Ovary (tissue), 9 donors: ENCODE measurements around the gene CCN2. TPM values are rescaled to one million over a fixed set of nuclear protein-coding genes. Genes with fewer than 3 reads are reported as not detected.

ENCODE experiments used
- DNase-seq, 5 donors: peaks; one replicate each; pipeline ENCODE4 v3.0.0-alpha.2; 2019 to 2020
- H3K27ac ChIP-seq, 2 donors: fragments of 200-600 bp; one replicate each; pipeline versions ENCODE4 v1.5.1 to v1.8.0; 2019 to 2022
- H3K27me3 ChIP-seq: fragments of 200-600 bp; one replicate; pipeline ENCODE4 v1.8.0; 2022
- H3K36me3 ChIP-seq: fragments of 200-600 bp; sonication (generic); one replicate; pipeline ENCODE4 v1.5.1; 2019
- H3K4me1 ChIP-seq: one replicate; pipeline ENCODE4 v1.8.1; 2013; ENCODE audit warnings: mild to moderate bottlenecking, moderate library complexity; ENCODE audit not compliant: insufficient read depth
- H3K4me3 ChIP-seq: fragments of 200-600 bp; sonication (generic); one replicate; pipeline ENCODE4 v1.5.1; 2017
- H3K9me3 ChIP-seq, 2 donors: fragments of 200-600 bp in 1 of 2; sonication (generic) in 1 of 2; one replicate each; pipeline versions ENCODE4 v1.5.1 to v1.8.1; 2013 to 2019; ENCODE audit warnings: mild to moderate bottlenecking in 1 of 2, moderate library complexity in 1 of 2
- EP300 ChIP-seq: sonication (generic); formaldehyde crosslinking; IDR thresholded peaks from one replicate; pipeline ENCODE4 v1.6.1; 2017; ENCODE audit warnings: antibody characterized with exemption
- POLR2A ChIP-seq: fragments of 450-650 bp; IDR thresholded peaks from one replicate; pipeline ENCODE4 v1.6.1; 2017; ENCODE audit warnings: antibody characterized with exemption, mild to moderate bottlenecking, moderate library complexity
- WGBS, 3 donors: extraction: QIAGEN DNeasy Blood & Tissue Kit in 1 of 3; methylation state at CpG; one replicate each; pipeline versions ENCODE4 v1.1.5 to v1.1.7; 2013 to 2017; 5-methylcytosine and 5-hydroxymethylcytosine counted together
- intact Hi-C, 4 donors: fragments of 100-400 bp; cut with DNase I; formaldehyde crosslinking; loops; one replicate each; pipeline versions ENCODE4 v1.11.0 to v1.15.1; 2022 to 2023
- polyA plus RNA-seq, 2 donors: library from polyadenylated mRNA; stranded (reverse); fragments of 200-250 nt in 1 of 2; fragments of 350-450 nt in 1 of 2; fragmentation: Illumina TruSeq in 1 of 2; extraction: RNeasy Lipid Tissue Mini Kit (QIAGEN cat#74804) in 1 of 2; gene quantifications; one replicate each; pipeline ENCODE4 v1.2.3, GENCODE V29; 2013 to 2014
- total RNA-seq, 7 donors: library from RNA; depleted of rRNA in 2 of 7; stranded (reverse); fragments of >200 nt in 2 of 7; fragmentation: NEBNext Ultra II Directional in 3 of 7; extraction: Animal tissue kit (Norgen Biotek cat#: 25700) in 3 of 7; gene quantifications; one replicate each; pipeline versions ENCODE4 v1.1.0 to v1.2.4, GENCODE V29; 2016 to 2023
- TF ChIP-seq, protein P1 (sequence below), 3 donors: fragments of 450-650 bp in 2 of 3; fragments of 200-600 bp in 1 of 3; IDR thresholded peaks; one replicate each; pipeline versions ENCODE4 v1.5.1 to v1.8.0; 2016 to 2022; ENCODE audit warnings: antibody characterized with exemption in 3 of 3, mild to moderate bottlenecking in 1 of 3
- donor health status: DM: no; HTN: no; CAD: no; lungs with moderate emphysema.
- donor health status: DM: no; HTN: no; CAD: no.
- donor health status: Bipolar disorder and iron deficiency.
- donor health status: DM: yes; HTN: yes; CAD: no.
- donor health status: DM: no; HTN: no; CAD: no.
- donor health status: DM: yes; HTN: yes; CAD: no.

The CCN2 gene
- total and polyA plus RNA-seq, 9 donors, result 18.3 to 191 (median 65.9) TPM

DNA sequence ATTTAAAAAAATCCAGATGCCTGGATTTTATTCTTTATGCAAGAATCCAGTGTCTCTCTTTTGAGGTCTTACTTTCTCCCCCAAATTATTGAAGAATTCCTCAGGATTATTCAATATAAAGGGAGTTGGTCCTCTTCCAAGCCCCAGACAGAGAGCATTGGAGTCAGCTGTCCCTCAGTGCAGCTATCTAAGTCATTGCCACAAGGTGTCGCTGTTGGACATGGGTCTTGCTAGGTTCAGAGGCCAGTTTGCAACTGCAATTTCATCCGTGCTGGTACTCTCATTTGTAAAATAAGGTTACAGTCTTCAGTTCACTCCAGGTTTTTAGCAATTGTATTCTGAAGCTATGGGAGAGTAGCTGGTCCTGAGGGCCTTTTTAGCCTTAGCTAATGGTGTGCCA, 27.8 kb downstream of the CCN2 start:
- H3K4me1 ChIP-seq, result no peaks in the 10 kb centered on the region
- H3K36me3 ChIP-seq, result no peaks in the 10 kb centered on the region
- H3K27ac ChIP-seq, result no peak overlapping the region
- WGBS, 3 donors, result 9 to 13% (median 10%) methylated on average over 2 of the region's 2 CpGs
- peak; percentile 43 to 69 (median 45) for DNase-seq
- H3K4me3 ChIP-seq, result no peak overlapping the region
- intact Hi-C loops, result no loop called here
- no peaks in the 10 kb centered on the region for H3K9me3 ChIP-seq
- TF ChIP-seq POLR2A, result no peak
- no peak for TF ChIP-seq EP300
- TF ChIP-seq, protein P1, sequence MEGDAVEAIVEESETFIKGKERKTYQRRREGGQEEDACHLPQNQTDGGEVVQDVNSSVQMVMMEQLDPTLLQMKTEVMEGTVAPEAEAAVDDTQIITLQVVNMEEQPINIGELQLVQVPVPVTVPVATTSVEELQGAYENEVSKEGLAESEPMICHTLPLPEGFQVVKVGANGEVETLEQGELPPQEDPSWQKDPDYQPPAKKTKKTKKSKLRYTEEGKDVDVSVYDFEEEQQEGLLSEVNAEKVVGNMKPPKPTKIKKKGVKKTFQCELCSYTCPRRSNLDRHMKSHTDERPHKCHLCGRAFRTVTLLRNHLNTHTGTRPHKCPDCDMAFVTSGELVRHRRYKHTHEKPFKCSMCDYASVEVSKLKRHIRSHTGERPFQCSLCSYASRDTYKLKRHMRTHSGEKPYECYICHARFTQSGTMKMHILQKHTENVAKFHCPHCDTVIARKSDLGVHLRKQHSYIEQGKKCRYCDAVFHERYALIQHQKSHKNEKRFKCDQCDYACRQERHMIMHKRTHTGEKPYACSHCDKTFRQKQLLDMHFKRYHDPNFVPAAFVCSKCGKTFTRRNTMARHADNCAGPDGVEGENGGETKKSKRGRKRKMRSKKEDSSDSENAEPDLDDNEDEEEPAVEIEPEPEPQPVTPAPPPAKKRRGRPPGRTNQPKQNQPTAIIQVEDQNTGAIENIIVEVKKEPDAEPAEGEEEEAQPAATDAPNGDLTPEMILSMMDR (IDR thresholded peaks at IDR 0.05), result peak; percentile 31 to 55 (median 47)
- H3K27me3 ChIP-seq, result no peaks in the 10 kb centered on the region

DNA sequence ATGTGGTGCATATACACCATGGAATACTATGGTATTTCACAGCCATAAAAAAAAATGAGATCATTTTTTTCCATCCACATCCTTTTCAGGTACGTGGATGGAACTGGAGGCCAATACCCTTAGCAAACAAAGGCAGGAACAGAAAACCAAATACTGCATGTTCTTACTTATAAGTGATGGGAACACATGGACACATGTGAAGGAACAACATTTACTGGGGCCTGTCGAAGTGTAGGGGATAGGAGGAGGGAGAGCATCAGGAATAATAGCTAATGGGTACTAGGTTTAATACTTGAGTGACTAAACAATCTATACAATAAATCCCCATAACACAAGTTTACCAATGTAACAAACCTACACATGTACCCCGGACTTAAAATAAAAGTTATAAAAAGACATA, 30.5 kb downstream of the CCN2 start:
- 78 to 89% (median 85%) methylated on average over 3 of the region's 3 CpGs for WGBS, 3 donors
- TF ChIP-seq, protein P1 (IDR thresholded peaks at IDR 0.05), result no peak
- TF ChIP-seq EP300 (no peak), POLR2A (no peak)
- intact Hi-C loops, result no loop called here
- no peak for DNase-seq
- no peaks in the 10 kb centered on the region for H3K4me1 ChIP-seq
- no peaks in the 10 kb centered on the region for H3K27me3 ChIP-seq
- H3K36me3 ChIP-seq, result no peaks in the 10 kb centered on the region
- H3K4me3 ChIP-seq, result no peak overlapping the region
- H3K27ac ChIP-seq, result no peak overlapping the region
- no peaks in the 10 kb centered on the region for H3K9me3 ChIP-seq

DNA sequence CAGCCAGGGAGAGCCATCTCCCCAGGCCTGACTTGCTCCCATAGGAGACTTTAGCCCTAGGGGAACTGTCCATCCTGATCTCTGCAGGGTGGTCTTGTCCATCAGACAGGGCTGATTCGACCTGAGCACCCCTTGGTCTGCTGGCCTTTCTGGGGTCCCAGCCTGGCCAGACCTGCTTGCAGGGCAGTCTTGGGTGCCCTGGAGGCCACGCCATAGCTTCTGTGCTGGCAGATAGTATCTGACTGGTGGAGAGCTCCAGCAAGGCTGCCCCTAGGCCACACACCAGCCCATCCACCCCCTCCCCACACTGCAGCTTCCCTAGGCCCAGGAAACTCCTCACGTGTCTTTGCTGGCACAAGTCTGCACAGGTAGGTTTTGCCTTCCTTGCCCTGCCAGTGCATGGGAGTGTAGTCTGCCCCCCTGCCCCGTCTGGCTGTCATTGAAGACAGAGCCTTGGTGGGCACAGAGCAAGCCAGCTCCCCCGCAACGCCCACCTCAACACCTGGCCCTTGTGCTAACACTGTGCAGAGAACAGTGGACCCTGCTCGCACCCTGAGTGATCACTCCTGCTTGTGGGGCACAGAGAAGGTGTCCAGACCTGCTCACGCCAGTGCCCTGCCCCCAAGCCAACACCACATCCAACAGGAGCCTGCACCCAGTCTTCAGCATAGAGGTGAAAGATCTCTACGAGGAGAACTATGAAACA, 32.4 kb downstream of the CCN2 start:
- Histone ChIP-seq H3K36me3 (no peaks in the 10 kb centered on the region), H3K4me1 (no peaks in the 10 kb centered on the region), H3K9me3 (no peaks in the 10 kb centered on the region), H3K4me3 (no peak overlapping the region), H3K27me3 (no peaks in the 10 kb centered on the region), H3K27ac (no peak overlapping the region)
- TF ChIP-seq, protein P1 (IDR thresholded peaks at IDR 0.05), result no peak
- TF ChIP-seq EP300 (no peak), POLR2A (no peak)
- no peak for DNase-seq
- 90 to 93% (median 91%) methylated on average over 8 to 9 of the region's 9 CpGs for WGBS, 3 donors
- intact Hi-C loops, result loop anchor here in 2 of 4 donors (5.0 to 10.0 kb wide), 3 partner anchors 134 to 298 kb away; no protein-coding TSS in a partner anchor

DNA sequence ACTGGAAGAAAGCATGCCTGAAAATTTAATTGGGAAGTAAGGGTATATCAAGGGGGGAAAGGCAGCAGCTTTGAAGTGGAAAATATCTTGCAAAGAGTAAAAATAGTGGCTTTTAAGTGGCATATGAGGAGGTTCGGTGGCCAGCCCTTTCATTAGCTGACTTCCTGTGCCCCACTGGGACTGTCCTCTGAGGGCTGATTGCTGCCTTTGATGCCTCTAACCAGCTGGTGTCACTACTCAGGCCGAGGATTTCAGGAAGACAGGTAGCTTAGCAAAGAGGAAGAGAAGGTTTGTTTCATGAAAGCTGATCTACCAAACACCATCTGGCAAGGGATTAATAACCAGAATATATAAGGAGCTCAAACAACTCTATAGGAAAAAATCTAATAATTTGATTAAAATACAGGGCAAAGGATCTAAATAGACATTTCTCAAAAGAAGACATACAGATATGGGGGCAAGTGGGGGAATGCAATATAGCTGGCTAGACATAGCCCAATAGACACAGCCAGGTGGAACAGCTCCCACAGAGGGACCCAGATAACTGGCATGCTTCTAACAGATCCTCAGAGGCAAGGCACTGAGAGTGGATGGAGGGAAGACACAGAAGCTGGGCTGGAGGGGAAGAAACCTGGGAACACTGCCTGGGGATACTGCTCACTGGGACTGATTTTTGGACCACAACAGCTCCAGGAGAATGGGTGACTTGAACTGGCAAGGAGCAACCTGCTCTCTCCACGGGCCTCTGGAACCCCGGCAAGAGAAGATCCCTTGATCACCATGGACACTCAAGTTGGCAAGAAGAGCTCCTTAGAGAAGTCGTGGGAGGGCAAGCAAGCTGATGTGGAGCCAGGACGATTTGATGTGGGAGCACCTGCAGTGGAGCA, 33.2 kb downstream of the CCN2 start:
- Histone ChIP-seq H3K9me3 (no peaks in the 10 kb centered on the region), H3K4me1 (no peaks in the 10 kb centered on the region), H3K27ac (no peak overlapping the region), H3K36me3 (no peaks in the 10 kb centered on the region), H3K4me3 (no peak overlapping the region), H3K27me3 (no peaks in the 10 kb centered on the region)
- intact Hi-C loops, result loop anchor here in 2 of 4 donors (5.0 to 10.0 kb wide), 3 partner anchors 133 to 299 kb away; no protein-coding TSS in a partner anchor
- DNase-seq, result no peak
- 71 to 75% (median 73%) methylated on average over 6 of the region's 6 CpGs for WGBS, 3 donors
- TF ChIP-seq, protein P1 (IDR thresholded peaks at IDR 0.05), result no peak
- TF ChIP-seq EP300, result no peak
- TF ChIP-seq POLR2A, result no peak
